ENCODE measurements around the gene ZNF143.

- TF ChIP-seq CTCF (IDR thresholded peaks at IDR 0.05) (no peak), POLR2A (IDR thresholded peaks at IDR 0.05) (no peak)
Measured at GRCh38 chr11:9571763-9572115, 110.9 kb downstream of the ZNF143 start.

All from lower leg skin (tissue), 3 donors.